H1 (cell line): Measurements from ENCODE around the gene HSD17B13. TPM values are rescaled to one million over a fixed set of nuclear protein-coding genes. Genes with fewer than 3 reads are reported as not detected.

ENCODE experiments used
- CTCF ChIA-PET: fragments of 300-600 bp; sonication (Branson Sonifier 250); formaldehyde crosslinking; loops from one replicate; lab custom pipeline; 2021; ENCODE audit not compliant: partially characterized antibody; lab: Charles Lee
- POLR2A ChIA-PET: fragments of 300-600 bp; sonication (Branson Sonifier 250); formaldehyde crosslinking; loops from one replicate; lab custom pipeline; 2021; ENCODE audit warnings: inconsistent platforms; ENCODE audit not compliant: partially characterized antibody; lab: Charles Lee
- DNase-seq, 2 experiments: peaks; one replicate each; pipeline versions ENCODE4 v3.0.0 to v3.0.0-alpha.2; 2010 to 2022; ENCODE audit warnings: low spot score in 2 of 2, low read depth in 1 of 2, mixed read lengths in 1 of 2
- FAIRE-seq: peaks from 2 replicates; lab custom pipeline; 2011; peaks lifted over from hg19 to GRCh38; lab: Jason Lieb, UNC
- H2AFZ ChIP-seq: 2 replicates; pipeline ENCODE4 v1.8.1; 2012; ENCODE audit warnings: low read length, inconsistent platforms
- H2AK5ac ChIP-seq: 2 replicates; pipeline ENCODE4 v1.6.1; 2013; ENCODE audit warnings: low read depth, low read length
- H2BK120ac ChIP-seq: replicated peaks from 2 replicates; pipeline ENCODE3; 2013; ENCODE audit warnings: low read depth, low read length, inconsistent platforms
- H2BK12ac ChIP-seq: 2 replicates; pipeline ENCODE4 v1.6.1; 2013; ENCODE audit warnings: low read depth, low read length
- H2BK15ac ChIP-seq: 2 replicates; pipeline ENCODE4 v1.6.1; 2013; ENCODE audit warnings: low read length
- H2BK20ac ChIP-seq: 2 replicates; pipeline ENCODE4 v1.6.1; 2013; ENCODE audit warnings: low read length
- H2BK5ac ChIP-seq: 2 replicates; pipeline ENCODE4 v1.6.1; 2013; ENCODE audit warnings: low read depth, low read length
- H3K14ac ChIP-seq: 2 replicates; pipeline ENCODE4 v1.6.1; 2013; ENCODE audit warnings: inconsistent platforms; ENCODE audit not compliant: insufficient read length
- H3K18ac ChIP-seq: 2 replicates; pipeline ENCODE4 v1.6.1; 2013; ENCODE audit warnings: low read length; ENCODE audit errors: extremely low read depth
- H3K23ac ChIP-seq: 2 replicates; pipeline ENCODE4 v1.6.1; 2013; ENCODE audit warnings: inconsistent platforms; ENCODE audit not compliant: insufficient read length
- H3K23me2 ChIP-seq: 2 replicates; pipeline ENCODE4 v1.6.1; 2013; ENCODE audit warnings: low read depth, low read length
- H3K27ac ChIP-seq: 2 replicates; pipeline ENCODE4 v1.6.1; 2011; ENCODE audit warnings: low read depth, low read length, inconsistent platforms
- H3K27me3 ChIP-seq, 4 experiments: replicated peaks in 1 of 4; 1 replicate in 1 of 4; 2 replicates in 3 of 4; pipeline versions ENCODE4 v1.6.1 to v1.8.1; 2011 to 2013; ENCODE audit warnings: low read length in 3 of 4, mild to moderate bottlenecking in 3 of 4, inconsistent platforms in 2 of 4, mixed read lengths in 2 of 4, moderate library complexity in 1 of 4; ENCODE audit not compliant: control insufficient read depth in 3 of 4, insufficient read depth in 3 of 4; ENCODE audit errors: extremely low read depth in 1 of 4
- H3K36me3 ChIP-seq, 4 experiments: 2 replicates each; pipeline versions ENCODE4 v1.6.1 to v1.8.1; 2011 to 2013; ENCODE audit warnings: mild to moderate bottlenecking in 4 of 4, low read length in 3 of 4, moderate library complexity in 2 of 4, control low read depth in 1 of 4, inconsistent platforms in 1 of 4; ENCODE audit not compliant: insufficient read depth in 4 of 4, control insufficient read depth in 2 of 4
- H3K4ac ChIP-seq: replicated peaks from 2 replicates; pipeline ENCODE3; 2013; ENCODE audit warnings: low read length, low read depth, mixed read lengths, inconsistent platforms; ENCODE audit not compliant: insufficient read length
- H3K4me1 ChIP-seq, 4 experiments: replicated peaks in 1 of 4; 1 replicate in 1 of 4; 2 replicates in 3 of 4; pipeline versions ENCODE4 v1.6.1 to v1.8.1; 2011 to 2013; ENCODE audit warnings: low read length in 3 of 4, inconsistent platforms in 2 of 4, mixed read lengths in 1 of 4; ENCODE audit not compliant: insufficient read depth in 4 of 4, control insufficient read depth in 3 of 4
- H3K4me2 ChIP-seq, 2 experiments: 2 replicates each; pipeline versions ENCODE4 v1.6.1 to v1.8.1; 2011 to 2013; ENCODE audit warnings: low read depth in 2 of 2, low read length in 2 of 2, control low read depth in 1 of 2, inconsistent platforms in 1 of 2, mild to moderate bottlenecking in 1 of 2; ENCODE audit not compliant: insufficient read depth in 1 of 2
- H3K4me3 ChIP-seq, 4 experiments: fragments of 200-600, 300-600 bp in 1 of 4; sonication (generic), shearing (Covaris generic), sonication (Bioruptor Twin) in 1 of 4; 2 replicates each; pipeline versions ENCODE4 v1.5.1 to v1.8.1; 2011 to 2016; ENCODE audit warnings: low read length in 4 of 4, low read depth in 3 of 4, control low read depth in 2 of 4, inconsistent platforms in 2 of 4, mild to moderate bottlenecking in 2 of 4, mixed read lengths in 1 of 4, moderate library complexity in 1 of 4; ENCODE audit not compliant: insufficient read depth in 2 of 4; ENCODE audit errors: extremely low read depth in 1 of 4
- H3K56ac ChIP-seq: replicated peaks from 2 replicates; pipeline ENCODE3; 2013; ENCODE audit warnings: low read depth, mild to moderate bottlenecking, mixed read lengths, low read length, inconsistent platforms; ENCODE audit not compliant: insufficient read length
- H3K79me1 ChIP-seq: 2 replicates; pipeline ENCODE4 v1.6.1; 2013; ENCODE audit warnings: low read depth, low read length, control low read depth
- H3K79me2 ChIP-seq, 2 experiments: 2 replicates each; pipeline versions ENCODE4 v1.6.1 to v1.8.1; 2012 to 2013; ENCODE audit warnings: low read length in 2 of 2, mild to moderate bottlenecking in 2 of 2, inconsistent platforms in 1 of 2; ENCODE audit not compliant: insufficient read depth in 2 of 2, control insufficient read depth in 1 of 2
- H3K9ac ChIP-seq, 4 experiments: replicated peaks in 1 of 4; 1 replicate in 1 of 4; 2 replicates in 3 of 4; pipeline versions ENCODE4 v1.6.1 to v1.8.1; 2011 to 2013; ENCODE audit warnings: low read depth in 3 of 4, low read length in 3 of 4, control low read depth in 2 of 4, mild to moderate bottlenecking in 2 of 4, moderate library complexity in 2 of 4, inconsistent platforms in 1 of 4; ENCODE audit errors: extremely low read depth in 1 of 4
- H3K9me3 ChIP-seq, 2 experiments: 2 replicates each; pipeline versions ENCODE4 v1.6.1 to v1.8.1; 2012 to 2013; ENCODE audit warnings: mild to moderate bottlenecking in 2 of 2, moderate library complexity in 2 of 2, control low read depth in 1 of 2, inconsistent platforms in 1 of 2, low read depth in 1 of 2, low read length in 1 of 2, mixed read lengths in 1 of 2; ENCODE audit not compliant: insufficient read depth in 2 of 2
- H4K20me1 ChIP-seq, 2 experiments: replicated peaks in 1 of 2; 2 replicates each; pipeline versions ENCODE3 to v1.8.1; 2011 to 2013; ENCODE audit warnings: inconsistent platforms in 2 of 2, low read length in 2 of 2, mild to moderate bottlenecking in 1 of 2; ENCODE audit not compliant: insufficient read depth in 2 of 2, control insufficient read depth in 1 of 2
- H4K5ac ChIP-seq: 2 replicates; pipeline ENCODE4 v1.6.1; 2013; ENCODE audit warnings: low read length, low read depth, mixed read lengths, inconsistent platforms; ENCODE audit not compliant: insufficient read length
- H4K8ac ChIP-seq: 2 replicates; pipeline ENCODE4 v1.8.0; 2013; ENCODE audit warnings: mild to moderate bottlenecking, moderate library complexity, low read length, inconsistent platforms; ENCODE audit not compliant: insufficient read depth; ENCODE audit errors: extremely low read depth
- H4K91ac ChIP-seq: replicated peaks from 2 replicates; pipeline ENCODE3; 2013; ENCODE audit warnings: low read length, mixed read lengths, inconsistent platforms; ENCODE audit not compliant: insufficient read length
- CBX8 ChIP-seq: fragments of 300-800, 300-1000 bp; sonication (generic); IDR thresholded peaks from 2 replicates; pipeline ENCODE4 v1.7.1; 2016; ENCODE audit warnings: low read depth, low read length, borderline replicate concordance
- CHD1 ChIP-seq: IDR thresholded peaks from 2 replicates; pipeline ENCODE4 v1.6.1; 2012; ENCODE audit warnings: low read depth, low read length, improper control_type of control experiment
- CTBP2 ChIP-seq: IDR thresholded peaks from 2 replicates; pipeline ENCODE4 v1.7.0; 2011; ENCODE audit warnings: borderline replicate concordance, mild to moderate bottlenecking, moderate library complexity, mixed read lengths, low read length; ENCODE audit not compliant: insufficient read depth, insufficient read length
- EGR1 ChIP-seq: IDR thresholded peaks from 2 replicates; pipeline ENCODE4 v1.6.1; 2011; ENCODE audit warnings: low read depth, low read length, borderline replicate concordance
- FOSL1 ChIP-seq: IDR thresholded peaks from 2 replicates; pipeline ENCODE4 v1.6.1; 2011; ENCODE audit warnings: mild to moderate bottlenecking, low read depth, low read length, moderate library complexity; ENCODE audit not compliant: insufficient read depth
- HDAC6 ChIP-seq: IDR thresholded peaks from one replicate; pipeline ENCODE4 v1.7.1; 2012; ENCODE audit warnings: low read depth, mild to moderate bottlenecking, inconsistent platforms, low read length, moderate library complexity
- KDM4A ChIP-seq: IDR thresholded peaks from one replicate; pipeline ENCODE4 v1.7.1; 2012; ENCODE audit warnings: low read depth, mild to moderate bottlenecking, moderate library complexity, low read length, inconsistent platforms; ENCODE audit not compliant: severe bottlenecking
- NANOG ChIP-seq: IDR thresholded peaks from 2 replicates; pipeline ENCODE4 v1.6.1; 2011; ENCODE audit warnings: low read length, low read depth, mild to moderate bottlenecking, inconsistent platforms; ENCODE audit not compliant: insufficient read depth, poor library complexity, severe bottlenecking
- POLR2A ChIP-seq, 2 experiments: IDR thresholded peaks; 1 replicate in 1 of 2; 2 replicates in 1 of 2; pipeline ENCODE4 v1.6.1; 2011; ENCODE audit warnings: low read depth in 2 of 2, low read length in 2 of 2, mild to moderate bottlenecking in 2 of 2; ENCODE audit errors: control extremely low read depth in 1 of 2
- POLR2AphosphoS5 ChIP-seq: IDR thresholded peaks from 2 replicates; pipeline ENCODE4 v1.6.1; 2011; ENCODE audit warnings: low read depth, low read length
- POU5F1 ChIP-seq: IDR thresholded peaks from 2 replicates; pipeline ENCODE4 v1.6.1; 2011; ENCODE audit warnings: low read depth, mild to moderate bottlenecking, low read length, moderate library complexity
- RNF2 ChIP-seq: fragments of 200-900, 300-1000 bp; sonication (generic); IDR thresholded peaks from 2 replicates; pipeline ENCODE4 v1.7.1; 2016; ENCODE audit warnings: borderline replicate concordance, low read depth, mild to moderate bottlenecking, antibody characterized with exemption, low read length; ENCODE audit not compliant: poor library complexity, severe bottlenecking; ENCODE audit errors: missing control alignments
- SUZ12 ChIP-seq: fragments of 200-600 bp; sonication (generic); IDR thresholded peaks from 2 replicates; pipeline ENCODE4 v1.6.1; 2012; ENCODE audit warnings: mild to moderate bottlenecking, inconsistent platforms, low read length, moderate library complexity, mixed read lengths
- TBP ChIP-seq: IDR thresholded peaks from 2 replicates; pipeline ENCODE4 v1.6.1; 2011; ENCODE audit warnings: low read depth, low read length, improper control_type of control experiment
- ZNF274 ChIP-seq: IDR thresholded peaks from 2 replicates; pipeline ENCODE4 v1.7.0; 2012; ENCODE audit warnings: low read length, borderline replicate concordance; ENCODE audit errors: extremely low read depth
- WGBS, 2 experiments: shearing (Covaris generic) in 1 of 2; methylation state at CpG; one replicate each; pipeline versions ENCODE4 v1.1.6 to v1.1.7; 2013 to 2015; ENCODE audit warnings: low lambda C conversion rate in 2 of 2, mixed read lengths in 2 of 2, inconsistent platforms in 1 of 2, low coverage in 1 of 2, missing lambda C conversion rate in 1 of 2; ENCODE audit not compliant: insufficient replicate concordance in 2 of 2, insufficient coverage in 1 of 2, insufficient read length in 1 of 2; ENCODE audit errors: extremely low coverage in 1 of 2, missing lambda C conversion rate in 1 of 2; 5-methylcytosine and 5-hydroxymethylcytosine counted together
- polyA plus RNA-seq, 7 experiments: library from polyadenylated mRNA; depleted of rRNA in 3 of 7; stranded (reverse) in 5 of 7; unstranded in 2 of 7; fragments of >200 nt in 5 of 7; fragments of 200-250 nt in 2 of 7; gene quantifications; 1 replicate in 5 of 7; 2 replicates in 1 of 7; 4 replicates in 1 of 7; pipeline versions ENCODE4 v1.2.1 to v1.2.3, GENCODE V29; 2011 to 2013; ENCODE audit warnings: missing spikeins in 2 of 7, mixed read lengths in 2 of 7
- total RNA-seq: library from RNA; stranded (reverse); fragmentation: NEBNext Ultra II Directional; extraction: Animal tissue kit (Norgen Biotek cat#: 25700); gene quantifications from 2 replicates; pipeline ENCODE4 v1.2.1, GENCODE V29; 2021

HSD17B13 gene
- total and polyA plus RNA-seq, 2 of the 8 experiments (the other 6 are each of a cell fraction or from before 2014, with no cell fraction given): 0.09 to 0.13 TPM

DNA sequence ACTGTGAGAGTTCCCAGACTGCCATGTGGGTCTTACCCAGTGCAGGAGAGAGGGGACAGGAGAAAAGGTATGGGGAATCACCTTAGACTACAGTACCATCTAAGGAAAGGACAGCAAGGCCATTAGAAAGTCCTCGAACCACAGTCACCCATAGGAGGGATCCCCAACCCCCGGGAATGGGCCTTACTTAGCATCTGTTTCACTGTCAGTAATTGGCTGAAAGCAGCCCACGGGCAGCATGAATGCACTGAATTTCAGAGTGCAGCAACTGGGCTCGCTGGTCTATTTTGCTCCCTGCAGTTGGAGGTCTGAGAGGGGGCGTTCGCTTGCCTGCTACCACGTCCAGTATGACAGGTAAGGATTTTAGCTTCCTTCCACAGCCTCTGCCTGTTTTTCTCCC is 51.9 kb downstream of the HSD17B13 start:
- Histone ChIP-seq H4K91ac (no peak overlapping the region), H3K27me3 (no peaks in the 10 kb centered on the region), H3K4me3 (no peak overlapping the region), H3K4ac (no peak overlapping the region), H3K14ac (no peak overlapping the region), H3K9me3 (no peaks in the 10 kb centered on the region), H2BK15ac (no peak overlapping the region), H3K79me2 (no peaks in the 10 kb centered on the region), H4K8ac (no peak overlapping the region; the same call in 1 of the 2 replicates), H3K4me2 (no peak overlapping the region), H3K27ac (no peak overlapping the region), H3K18ac (no peak overlapping the region), H3K79me1 (no peaks in the 10 kb centered on the region), H4K5ac (no peak overlapping the region), H3K23ac (no peak overlapping the region), H4K20me1 (no peaks in the 10 kb centered on the region), H3K9ac (no peak overlapping the region), H3K56ac (no peak overlapping the region), H2BK5ac (no peak overlapping the region), H2BK120ac (no peak overlapping the region), H3K4me1 (no peaks in the 10 kb centered on the region), H3K23me2 (no peaks in the 10 kb centered on the region), H2AK5ac (no peak overlapping the region), H2AFZ (peak overlapping the region; percentile 93), H2BK12ac (no peak overlapping the region), H3K36me3 (no peaks in the 10 kb centered on the region), H2BK20ac (no peak overlapping the region)
- FAIRE-seq (no peak), DNase-seq (peak in 1 of 2 experiments; percentile 55)
- ChIA-PET POLR2A (no interaction called here), CTCF (interaction anchor here (0.7 to 2.1 kb wide), 9 partner anchors 10 to 579 kb away, joined by 3 to 9 read pairs (median 3); no protein-coding TSS in a partner anchor)
- 79% methylated on average over 7 of the region's 7 CpGs; no CpG with 5 or more reads in 1 of the 2 experiments for WGBS, 2 experiments
- TF ChIP-seq CTBP2 (no peak), TBP (no peak), CBX8 (no peak), KDM4A (no peak), POLR2AphosphoS5 (no peak), POLR2A (IDR thresholded peaks at IDR 0.05; ENCODE audit: control extremely low read depth in 1 of 2, low read depth in 2 of 2, low read length in 2 of 2) (no peak), ZNF274 (no peak), CHD1 (no peak), SUZ12 (no peak), RNF2 (no peak), HDAC6 (no peak), EGR1 (no peak), FOSL1 (no peak), POU5F1 (no peak), NANOG (no peak)
